HS-27A (cell line): ENCODE measurements around the gene PREPL.
A peak's percentile ranks its signal among the peaks of the same experiment; 100 is the strongest.

Experiments
- DNase-seq: peaks from one replicate; pipeline ENCODE4 v3.0.0-alpha.2; 2012; ENCODE audit warnings: low read depth, missing footprints

The PREPL gene

GRCh38 chr2:44295633-44296359 lies 65.5 kb downstream of the PREPL start:
- no peak for DNase-seq

DNA sequence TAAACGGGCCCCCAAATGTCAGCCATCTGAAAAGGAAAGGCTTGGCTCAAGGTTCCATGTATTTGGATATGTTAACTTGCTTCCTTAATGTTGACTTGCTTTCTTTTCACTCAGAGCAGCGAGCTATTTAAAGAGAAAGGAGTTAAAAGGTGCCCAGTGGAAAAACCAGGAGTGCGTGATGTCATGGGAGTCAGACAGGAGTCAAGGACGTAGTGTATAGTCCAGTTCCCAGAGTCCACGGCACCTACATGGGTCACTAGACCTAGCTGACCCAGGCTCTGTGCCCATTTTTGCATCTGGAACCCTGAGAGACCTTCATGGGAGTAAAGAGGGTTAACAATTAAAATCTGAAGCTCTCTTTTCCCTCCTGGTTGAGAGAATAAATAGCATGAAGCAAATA lies 66.2 kb downstream of the PREPL start:
- DNase-seq = no peak

GRCh38 chr2:44291281-44292248 lies 69.7 kb downstream of the PREPL start:
- peak; percentile 92 for DNase-seq

- DNase-seq = peak; percentile 36
These were observed 71.0 kb downstream of the PREPL start for GRCh38 chr2:44290261-44290660.

- no peak for DNase-seq
These were observed 74.2 kb downstream of the PREPL start for GRCh38 chr2:44286884-44287638.

DNA sequence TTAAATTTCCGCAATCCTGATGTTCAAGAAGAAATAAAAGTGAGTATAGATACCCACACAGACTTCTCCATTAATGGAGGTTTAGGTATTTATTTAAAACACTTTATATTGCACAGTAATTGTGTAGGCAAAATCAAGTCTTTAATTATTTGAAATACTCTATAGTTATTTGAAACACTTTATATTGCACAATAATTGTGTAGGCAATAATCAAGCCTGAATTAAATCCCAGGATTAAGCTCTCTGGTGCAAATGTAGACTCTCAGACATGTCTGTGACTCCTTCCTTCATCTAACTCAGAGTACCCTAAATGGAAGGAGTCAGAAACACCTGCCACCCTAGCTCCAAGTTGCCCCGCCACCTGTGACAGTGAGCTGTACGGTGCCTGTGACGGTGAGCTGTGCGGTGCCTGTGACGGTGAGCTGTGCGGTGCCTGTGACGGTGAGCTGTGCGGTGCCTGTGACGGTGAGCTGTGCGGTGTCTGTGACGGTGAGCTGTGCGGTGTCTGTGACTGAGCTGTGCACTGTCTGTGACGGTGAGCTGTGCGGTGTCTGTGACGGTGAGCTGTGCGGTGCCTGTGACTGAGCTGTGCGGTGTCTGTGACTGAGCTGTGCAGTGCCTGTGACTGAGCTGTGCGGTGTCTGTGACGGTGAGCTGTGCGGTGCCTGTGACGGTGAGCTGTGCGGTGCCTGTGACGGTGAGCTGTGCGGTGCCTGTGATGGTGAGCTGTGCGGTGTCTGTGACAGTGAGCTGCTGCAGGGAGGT lies 75.0 kb downstream of the PREPL start:
- DNase-seq = no peak

DNA sequence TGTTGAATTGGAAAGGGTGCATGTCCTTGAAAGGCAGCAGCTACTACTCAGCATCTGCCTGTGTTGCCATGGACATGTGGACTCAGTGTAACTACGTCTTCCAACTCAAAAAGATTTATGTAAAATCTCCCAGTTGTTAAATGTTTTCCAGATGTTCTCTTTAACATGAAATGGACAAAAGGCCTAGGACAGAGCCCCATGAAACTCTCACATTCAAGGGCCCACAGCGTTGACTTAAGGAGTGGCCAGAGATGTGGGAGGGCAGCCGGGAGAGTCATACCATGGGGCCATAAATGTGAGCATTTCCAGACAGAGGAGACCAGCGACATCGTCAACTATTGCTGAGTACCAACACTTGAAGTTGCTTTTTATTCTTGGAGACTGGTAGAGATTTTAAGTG lies 76.1 kb downstream of the PREPL start:
- DNase-seq = no peak

DNA sequence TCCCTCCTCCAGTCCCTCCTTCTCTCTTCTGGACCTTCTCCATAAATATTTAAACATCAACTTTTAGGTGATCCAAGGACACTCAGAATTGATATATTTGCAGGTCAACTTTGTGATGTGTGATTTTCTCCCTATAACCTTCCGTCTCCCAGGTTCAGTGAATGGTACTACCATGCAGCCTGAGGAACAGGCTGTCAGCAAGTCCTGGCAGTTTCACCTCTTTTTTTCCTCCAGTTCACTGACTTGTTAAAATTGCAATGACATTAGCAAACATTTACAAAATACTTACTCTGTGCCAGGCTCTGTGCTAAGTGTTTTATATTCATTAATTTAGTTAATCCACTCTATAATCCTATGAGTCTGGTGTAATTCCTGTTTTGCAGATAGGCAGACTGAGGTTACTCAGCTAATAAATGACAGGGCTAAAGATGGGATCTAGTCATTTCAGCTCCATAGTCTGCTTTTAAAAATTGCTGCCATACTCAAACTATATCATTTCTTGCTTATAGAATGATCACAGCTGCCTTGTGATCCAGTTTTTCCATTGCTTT lies 78.1 kb downstream of the PREPL start:
- no peak for DNase-seq

DNA sequence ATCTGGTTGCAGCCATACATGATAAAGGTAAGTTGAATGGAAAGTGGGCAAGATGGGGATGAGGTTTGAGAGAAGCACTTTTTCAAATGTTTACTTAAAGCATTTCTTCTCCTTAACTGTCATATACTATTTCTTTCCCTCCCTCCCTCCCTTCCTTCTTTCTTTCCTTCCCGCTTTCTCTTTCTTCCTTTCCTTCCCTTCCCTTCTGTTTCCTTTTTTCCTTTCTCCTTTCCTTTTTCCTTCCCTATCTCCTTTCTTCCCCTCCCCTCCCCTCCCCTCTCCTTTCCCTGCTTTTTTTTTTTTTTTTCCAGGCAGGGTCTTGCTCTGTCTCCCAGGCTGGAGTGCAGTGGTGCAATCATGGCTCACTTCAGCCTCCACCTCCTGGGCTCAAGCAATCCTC lies 80.4 kb downstream of the PREPL start:
- no peak for DNase-seq

DNA sequence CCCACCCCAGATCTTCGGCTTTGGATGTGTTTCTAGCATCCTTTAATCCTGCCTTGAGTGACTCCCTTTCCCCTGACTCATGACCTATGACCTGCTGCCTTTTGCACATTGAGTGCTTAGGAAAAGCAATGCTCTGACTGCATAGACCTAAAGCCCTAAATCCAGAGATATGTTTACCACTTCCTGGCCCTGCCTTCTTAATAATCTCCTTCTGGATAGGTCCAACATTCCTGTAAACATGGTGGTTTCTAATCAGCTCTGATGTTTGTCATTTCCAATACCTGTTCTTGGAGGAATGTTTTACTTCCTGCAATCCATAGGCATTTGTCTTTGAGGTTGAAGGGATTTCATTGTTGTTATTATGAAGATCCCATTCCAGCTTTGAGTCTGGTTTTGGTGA lies 83.8 kb downstream of the PREPL start:
- no peak for DNase-seq

DNA sequence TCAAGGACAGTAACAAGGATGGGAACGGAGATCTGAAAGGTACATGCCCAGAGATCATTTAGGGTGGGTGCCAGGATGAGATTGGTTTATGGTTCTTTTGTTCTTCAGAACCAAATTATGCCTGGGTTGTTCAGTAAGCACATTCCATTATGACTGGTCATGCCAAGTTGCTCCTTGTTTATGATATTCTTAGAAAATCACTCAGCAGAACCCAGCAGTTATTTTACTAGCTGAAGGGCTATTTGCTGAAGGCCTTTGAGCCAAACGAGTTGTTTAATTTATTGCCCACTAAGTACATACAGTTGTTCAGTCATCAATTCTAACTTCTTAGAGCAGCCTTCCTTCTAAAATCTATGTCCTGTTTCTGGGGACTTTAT lies 85.4 kb downstream of the PREPL start:
- DNase-seq = no peak

GRCh38 chr2:44273596-44273995 lies 87.7 kb downstream of the PREPL start:
- no peak for DNase-seq

DNA sequence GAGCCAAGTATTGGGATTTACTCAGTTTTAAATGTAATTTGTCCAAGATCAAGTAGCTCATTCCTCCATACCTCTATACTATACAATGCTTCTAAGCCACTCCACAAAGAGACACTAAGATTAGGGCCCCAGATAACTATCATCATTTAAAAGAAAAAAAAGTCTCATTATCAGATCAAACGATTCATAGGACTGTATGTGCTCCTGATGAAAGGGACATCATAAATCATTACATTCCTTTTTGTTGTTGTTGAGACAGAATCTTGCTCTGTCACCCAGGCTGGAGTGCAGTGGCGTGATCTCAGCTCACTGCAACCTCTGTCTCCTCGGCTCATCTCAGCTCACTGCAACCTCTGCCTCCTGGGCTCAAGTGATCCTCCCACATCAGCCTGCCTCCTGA lies 88.2 kb downstream of the PREPL start:
- DNase-seq = no peak

DNA sequence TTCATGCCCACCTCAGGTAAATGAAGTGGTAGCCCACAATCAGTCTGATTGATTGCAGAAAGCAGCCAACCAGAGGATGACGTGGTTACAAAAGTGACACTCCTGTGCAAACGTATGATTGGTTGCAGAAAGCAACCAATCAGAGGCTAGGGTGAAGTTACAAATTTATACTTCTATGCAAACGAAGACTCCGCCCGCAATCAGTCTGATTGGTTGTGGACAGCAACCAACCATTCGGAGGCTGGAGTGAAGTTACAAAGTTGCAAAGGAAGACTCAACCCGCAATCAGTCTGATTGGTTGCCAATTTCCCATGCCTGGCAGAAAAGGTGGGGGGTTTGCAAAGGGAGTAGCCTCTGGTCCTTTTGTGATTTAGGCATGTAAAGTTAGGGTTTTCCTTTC lies 90.0 kb downstream of the PREPL start:
- no peak for DNase-seq

DNA sequence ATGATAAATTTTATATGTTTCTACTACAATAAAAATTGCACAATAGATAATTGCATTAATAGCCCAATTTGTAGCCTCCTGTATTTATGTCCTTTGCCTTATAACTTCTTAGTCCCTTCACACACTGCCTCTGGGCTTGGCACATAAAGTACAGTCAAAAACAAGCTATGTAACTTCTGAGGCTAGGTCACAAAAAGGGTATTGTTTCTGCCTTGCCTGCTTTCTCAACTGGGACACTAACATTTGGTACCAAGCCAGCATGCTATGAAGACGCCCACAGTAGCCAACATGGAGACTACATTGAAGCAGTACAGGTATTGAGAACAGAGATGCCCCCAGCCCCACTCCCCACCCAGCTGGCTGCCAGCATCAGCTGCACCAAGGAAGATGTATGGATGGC lies 91.5 kb downstream of the PREPL start:
- no peak for DNase-seq

GRCh38 chr2:44267796-44268648 lies 93.3 kb downstream of the PREPL start:
- no peak for DNase-seq
